ENCODE results near the gene MRGPRX2.

The MRGPRX2 gene

DNA sequence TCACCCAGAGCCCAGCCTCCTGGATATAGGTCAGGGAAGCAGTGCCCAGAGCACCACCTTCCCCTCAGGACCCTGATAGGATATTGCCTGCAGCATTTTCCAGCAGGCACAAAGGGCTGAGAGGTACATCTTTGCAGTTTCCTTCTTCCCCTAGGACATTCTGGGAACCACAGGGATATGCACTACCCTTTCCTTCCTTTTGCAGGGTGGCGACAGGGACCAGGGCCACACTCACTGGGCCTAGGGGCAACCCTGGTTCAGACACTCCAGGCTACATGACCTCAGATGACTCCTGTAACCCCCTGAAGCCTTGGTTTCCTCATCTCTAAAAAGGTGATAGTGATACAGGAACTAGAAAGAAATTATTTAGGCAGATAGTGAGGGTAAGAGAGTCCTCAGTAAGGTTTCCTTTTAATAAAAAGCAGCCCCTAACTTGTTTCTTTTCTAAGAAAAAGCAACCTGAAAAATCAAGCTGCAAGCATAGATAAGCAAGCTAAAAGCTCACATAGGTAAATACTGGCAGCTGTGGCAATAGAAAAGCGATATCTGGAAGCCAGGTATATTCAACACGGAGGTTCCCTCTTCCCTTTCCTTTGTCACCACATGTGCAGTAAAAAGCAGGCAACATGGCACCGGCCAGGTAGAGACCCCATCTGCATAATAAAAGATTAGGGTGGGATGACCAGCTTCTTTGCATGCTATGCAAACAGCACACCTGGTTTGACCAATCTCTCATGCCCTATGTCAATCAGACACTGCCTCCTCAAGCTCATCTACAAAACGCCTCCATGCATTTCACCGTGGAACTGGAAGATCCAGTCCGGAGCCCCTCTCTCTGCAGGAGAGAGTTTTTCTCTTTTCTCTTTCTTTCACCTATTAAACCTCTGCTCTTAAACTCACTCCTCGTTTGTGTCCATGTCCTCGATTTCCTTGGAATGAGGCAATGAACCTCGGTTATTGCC lies 13.2 kb upstream of the MRGPRX2 start:
- DNase-seq: no peak

DNA sequence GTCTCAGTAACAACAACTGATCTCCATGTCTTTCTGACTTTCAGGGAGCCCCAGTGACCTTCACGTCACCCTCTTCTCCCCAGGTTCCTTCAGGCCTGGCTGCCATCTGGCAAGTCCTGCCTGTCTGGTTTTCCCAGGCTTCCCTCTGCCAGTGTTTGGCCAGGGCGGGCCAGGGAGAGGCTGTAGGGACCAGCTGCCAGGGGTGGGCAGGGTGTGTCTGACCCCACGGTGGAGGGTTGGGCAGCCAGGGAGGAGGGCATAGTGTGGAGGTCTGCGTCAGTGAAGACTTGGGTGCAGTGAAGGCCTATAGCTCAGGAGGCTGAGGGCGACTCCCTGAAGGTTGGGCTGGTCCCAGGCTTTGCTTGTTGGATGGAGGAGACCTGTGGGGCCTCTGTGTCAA lies 11.9 kb upstream of the MRGPRX2 start:
- DNase-seq: no peak

DNA sequence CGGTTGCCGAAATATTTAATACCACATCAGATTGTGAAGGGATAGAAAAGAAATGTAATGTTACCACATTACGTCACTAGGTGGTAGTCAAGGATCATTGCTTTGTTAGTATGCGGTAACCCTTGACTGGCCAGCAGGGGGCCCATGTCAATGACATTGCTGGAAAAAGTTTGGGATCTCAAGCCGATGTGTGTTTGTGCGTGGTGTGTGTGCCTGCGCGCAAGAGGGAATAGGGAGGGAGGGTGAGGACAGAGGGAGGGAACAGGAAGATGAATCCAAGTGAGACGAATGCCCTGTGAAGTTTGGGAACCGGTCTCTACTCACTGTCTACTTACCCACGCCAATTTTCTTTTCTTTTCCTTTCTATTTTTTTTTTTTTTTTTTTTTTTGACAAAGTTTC lies 10.7 kb upstream of the MRGPRX2 start:
- DNase-seq: peak; percentile 76

DNA sequence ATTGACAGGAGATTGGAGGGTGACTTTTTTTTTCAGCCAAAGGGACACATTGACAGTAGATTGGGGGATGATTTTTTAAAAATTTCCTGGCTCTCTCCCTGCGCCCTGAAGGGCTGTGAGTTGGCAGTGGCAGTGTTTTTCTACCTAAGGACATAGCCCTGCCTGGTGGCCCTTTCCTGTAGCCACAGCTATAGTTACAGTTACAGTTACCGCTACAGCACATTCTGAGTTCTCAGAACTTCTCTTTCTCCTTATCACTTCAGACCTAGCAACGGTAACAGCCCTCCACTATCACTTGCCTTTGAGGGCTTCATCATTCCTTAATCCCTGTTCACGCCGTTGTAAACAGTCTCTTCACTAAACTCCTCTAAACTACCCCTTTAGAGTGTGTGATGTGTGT lies 684 bp downstream of the MRGPRX2 start:
- no peak for DNase-seq

DNA sequence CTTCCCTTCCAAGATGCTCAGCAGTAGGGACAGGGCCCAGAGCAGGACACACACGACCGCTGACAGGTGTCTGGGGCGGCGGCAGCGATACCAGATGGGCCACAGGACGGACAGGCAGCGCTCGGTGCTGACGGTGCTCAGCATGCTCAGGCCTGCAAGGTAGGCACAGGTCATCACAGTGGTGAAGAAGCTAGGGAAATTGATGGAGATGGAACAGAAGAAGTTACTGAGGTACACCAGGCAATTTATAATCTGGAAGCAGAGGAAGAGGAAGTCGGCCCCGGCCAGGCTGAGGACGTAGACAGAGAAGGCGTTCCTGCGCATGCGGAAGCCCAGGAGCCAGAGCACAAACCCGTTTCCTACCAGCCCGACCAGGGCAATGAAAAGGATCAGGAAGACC lies 4.6 kb downstream of the MRGPRX2 start:
- DNase-seq: no peak

DNA sequence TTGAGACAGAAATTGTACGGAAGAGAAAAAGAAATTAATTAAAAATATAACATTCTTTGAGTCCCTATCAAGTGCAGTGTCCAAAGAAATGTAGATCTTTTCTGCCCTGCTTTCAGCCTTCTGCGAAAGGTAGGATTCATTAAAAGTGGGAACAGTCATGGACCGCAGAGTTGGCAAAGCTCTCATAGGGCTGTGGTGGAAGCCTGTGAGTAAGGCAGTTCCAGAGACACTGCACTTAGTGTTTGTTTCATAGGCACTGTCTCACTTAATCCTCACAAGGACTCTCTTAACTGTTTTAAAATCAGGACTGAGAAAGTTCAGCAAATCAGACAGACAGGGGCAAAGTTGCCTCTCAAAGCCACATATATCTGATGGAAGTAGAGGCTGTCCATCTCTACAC lies 5.5 kb downstream of the MRGPRX2 start:
- DNase-seq: no peak

DNA sequence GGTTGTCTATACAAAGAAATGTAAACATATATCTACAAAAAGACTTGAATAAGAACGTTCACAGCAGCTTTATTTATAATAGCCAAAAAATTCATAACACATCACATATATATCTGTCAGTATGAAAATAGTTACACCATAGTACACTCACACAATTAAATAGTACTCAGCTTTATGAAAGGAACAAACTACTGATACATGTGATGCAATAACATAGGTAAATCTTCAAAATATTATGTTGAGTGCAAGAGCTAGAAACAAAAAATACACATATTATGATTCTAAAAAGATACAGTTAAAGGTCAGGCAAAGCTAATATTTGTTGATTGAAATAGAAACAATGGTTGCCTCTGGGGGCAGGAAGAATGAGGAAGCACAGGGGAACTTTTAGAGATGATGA lies 6.6 kb downstream of the MRGPRX2 start:
- no peak for DNase-seq

DNA sequence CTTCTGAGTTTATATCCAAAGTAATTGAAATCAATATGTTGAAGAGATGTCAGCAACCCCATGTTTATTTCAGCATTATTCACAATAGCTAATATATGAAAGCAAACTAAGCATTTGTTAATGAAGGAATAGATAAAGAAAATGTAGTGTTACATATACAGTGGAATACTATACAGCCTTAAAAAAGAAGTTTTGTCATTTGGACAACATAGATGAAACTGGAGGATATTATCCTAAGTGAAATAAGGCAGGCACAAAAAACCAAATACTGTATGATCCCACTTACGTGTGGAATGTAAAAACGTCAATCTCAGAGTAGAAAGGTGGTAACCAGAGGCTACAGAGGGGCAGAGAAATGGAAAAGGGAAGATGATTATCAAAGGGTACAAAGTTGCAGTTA lies 10.2 kb downstream of the MRGPRX2 start:
- no peak for DNase-seq

DNA sequence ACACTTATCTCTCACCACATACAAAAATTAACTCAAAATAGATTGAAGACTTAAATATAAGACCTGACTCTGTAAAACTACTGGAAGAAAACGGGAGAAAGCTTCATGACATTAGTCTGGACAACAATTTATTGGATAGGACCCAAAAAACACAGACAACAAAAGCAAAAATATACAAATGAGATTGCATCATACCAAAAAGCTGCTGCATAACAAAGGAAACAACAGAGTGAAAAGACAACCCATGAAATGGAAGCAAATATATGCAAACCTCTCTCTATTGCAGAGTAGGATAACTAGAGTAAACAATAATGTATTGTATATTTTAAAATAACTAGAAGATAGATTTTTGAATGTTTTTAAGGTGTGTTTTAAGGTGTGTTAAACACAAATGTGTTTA lies 11.2 kb downstream of the MRGPRX2 start:
- DNase-seq: no peak

DNA sequence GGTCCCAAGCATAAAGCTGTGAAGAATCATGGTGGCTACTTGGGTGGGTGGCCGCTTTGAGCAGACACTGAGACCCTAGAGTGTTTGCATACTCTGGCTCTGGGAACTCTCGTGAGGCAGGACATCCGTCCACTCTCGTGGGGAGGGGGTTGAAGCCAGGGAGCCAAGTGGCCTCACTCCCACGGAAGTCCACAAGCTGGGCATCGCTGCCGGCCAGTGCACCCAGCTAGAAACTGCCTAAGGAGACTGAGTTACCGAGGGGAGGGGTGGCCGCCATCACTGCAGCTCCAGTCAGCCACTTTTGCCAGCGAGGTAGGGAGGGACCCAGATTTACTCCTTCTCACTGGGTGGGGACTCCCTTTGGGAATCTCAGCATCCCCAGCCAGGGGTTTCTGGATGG lies 20.5 kb downstream of the MRGPRX2 start:
- DNase-seq: no peak

DNA sequence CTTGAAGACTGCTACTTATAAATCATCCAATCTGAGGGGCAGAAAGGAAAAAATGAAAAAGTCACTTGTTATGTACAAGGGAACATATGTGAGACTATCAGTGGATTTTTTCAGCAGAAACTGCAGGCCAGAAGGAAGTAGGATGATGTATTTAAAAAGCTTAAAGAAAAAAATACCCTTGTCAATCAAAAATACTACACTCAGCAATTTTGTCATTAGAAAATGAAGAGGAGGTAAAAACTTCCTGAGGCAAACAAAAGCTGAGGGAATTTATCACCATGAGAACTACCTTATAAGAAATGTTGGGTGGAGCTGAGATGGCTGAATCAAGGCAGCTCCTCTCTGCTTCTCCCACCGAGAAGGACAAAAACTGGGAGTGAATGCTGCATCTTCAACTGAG lies 21.1 kb downstream of the MRGPRX2 start:
- DNase-seq: no peak

DNA sequence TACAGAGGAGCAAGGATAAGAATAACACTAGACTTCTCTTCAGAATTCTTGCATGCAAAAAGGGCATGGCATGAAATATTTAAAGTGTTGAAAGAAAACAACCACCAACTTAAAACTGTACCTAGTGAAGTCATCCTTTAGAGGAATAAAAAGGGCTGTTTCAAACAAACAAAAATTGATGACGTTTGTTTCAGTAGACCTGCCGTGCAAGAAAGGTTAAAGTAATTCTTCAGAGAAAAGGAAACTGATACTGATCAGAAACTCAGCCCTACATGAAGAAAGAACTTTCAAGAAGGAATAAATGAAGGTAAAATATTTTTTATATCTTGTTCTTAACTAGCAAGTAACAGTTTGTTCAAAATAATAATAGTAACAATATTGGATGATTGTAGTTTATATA lies 27.5 kb downstream of the MRGPRX2 start:
- no peak for DNase-seq

DNA sequence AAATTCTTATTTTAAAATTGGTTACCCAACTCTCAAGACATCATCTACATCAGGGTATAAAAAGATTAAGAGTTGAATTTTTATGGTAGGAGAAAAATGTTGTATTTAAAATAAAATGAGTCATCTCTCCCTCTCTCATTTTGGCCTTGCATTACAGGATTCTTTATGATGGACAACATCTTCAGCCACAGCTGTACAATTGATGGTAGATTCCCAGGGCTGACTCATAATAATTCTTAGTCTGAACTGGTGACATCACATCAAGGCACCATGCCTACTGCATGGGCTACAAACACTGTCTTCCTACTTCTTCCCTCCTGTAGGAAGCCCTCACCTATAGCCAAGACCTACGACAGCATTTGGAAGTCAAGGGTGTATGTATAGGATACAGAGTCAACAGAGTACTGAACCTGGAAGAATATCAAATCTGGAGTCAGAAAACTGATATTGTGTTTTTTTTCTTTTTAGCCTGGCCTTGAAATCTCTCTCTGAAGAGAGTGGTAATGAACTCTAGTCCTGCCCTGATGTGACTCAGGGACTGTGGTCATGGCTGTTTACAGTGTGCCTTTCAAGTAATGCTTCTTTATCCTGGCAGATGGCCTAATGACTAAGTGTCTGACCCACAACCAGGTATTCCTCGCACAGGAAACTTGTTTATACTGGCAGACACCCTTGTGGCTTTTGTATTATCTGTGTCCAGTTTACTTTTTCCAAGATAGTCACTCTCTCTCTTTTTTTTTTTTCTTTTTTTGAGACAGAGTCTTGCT lies 32.5 kb downstream of the MRGPRX2 start:
- DNase-seq: no peak

DNA sequence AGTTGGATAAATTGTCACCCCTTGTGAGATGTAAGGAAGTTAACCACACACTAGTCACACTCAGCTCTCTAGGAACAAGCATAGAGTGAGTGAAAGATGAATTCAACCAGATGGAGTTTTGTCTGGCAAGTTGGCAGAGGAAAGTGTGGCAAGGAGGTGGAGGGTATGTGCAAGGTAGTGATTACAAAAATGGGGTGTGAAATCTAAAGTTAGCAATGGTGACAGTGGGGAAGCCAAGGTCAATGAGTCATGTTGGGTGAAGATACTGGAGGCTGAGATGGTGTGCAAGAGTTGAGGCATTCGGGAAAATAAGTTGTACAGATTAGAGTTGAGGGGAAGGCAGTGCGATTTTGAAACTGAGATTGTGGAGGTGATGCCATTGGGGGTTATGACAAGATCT lies 33.7 kb downstream of the MRGPRX2 start:
- no peak for DNase-seq

DNA sequence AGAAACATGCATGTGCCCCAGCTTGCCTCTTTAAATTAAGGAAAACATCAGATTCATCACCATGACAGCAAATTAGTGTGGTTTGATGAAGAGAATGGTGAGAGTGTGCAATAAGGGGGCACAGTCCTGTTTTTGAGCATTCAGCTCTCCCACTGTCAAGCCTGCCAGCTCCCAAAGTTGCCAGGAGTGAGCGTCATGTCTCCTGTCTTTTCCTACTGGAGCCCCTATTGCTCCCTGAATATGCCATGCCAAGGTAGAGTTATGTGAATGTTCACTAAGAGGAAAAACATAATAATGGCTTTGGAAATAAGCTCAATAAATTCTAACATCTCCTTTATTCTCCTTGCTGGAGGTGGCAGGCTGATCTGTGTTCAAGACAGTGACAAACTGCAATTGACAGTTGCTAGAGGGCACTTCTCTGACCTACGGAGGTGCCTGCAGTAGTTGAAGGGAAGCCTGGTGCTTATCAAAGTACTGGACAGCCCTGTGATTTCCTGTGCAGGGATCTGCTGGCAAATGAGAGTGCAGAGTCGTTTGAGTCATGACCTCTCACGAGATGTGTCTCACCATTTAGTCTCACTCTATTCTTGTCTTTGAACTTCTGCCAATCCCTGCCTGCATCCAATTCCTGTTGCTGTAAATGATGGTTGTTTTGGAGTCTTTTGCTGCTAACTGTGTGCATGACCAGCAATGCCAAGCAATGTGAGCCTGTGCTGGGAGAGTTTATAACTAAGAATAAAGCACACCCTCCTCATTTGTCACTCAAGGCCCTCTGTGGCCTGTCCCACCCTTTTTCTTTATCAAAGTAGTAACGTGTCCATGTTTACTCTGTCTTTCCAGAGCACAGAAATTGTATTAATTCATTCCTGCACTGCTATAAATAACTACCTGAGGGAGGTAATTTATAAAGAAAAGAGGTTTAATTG lies 34.8 kb downstream of the MRGPRX2 start:
- no peak for DNase-seq

DNA sequence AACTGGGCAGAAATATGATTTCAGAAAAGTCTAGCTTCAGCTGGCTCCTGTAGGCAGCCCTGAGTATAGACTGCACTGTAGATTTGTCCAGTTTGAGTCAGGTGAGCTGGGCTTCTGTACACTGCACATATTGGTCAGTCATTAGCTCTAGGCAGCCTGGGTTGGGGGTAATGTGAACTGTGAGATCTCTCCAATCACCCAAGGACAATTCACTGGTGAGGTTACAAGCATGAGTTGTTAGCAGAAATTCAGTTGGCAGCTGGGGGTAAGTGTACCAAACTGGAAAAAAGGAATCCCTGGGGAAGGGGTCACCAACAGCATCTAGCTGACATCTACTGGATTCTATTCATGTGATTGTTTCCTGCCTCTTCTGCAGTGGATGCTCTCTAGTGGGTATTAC lies 39.7 kb downstream of the MRGPRX2 start:
- DNase-seq: no peak

DNA sequence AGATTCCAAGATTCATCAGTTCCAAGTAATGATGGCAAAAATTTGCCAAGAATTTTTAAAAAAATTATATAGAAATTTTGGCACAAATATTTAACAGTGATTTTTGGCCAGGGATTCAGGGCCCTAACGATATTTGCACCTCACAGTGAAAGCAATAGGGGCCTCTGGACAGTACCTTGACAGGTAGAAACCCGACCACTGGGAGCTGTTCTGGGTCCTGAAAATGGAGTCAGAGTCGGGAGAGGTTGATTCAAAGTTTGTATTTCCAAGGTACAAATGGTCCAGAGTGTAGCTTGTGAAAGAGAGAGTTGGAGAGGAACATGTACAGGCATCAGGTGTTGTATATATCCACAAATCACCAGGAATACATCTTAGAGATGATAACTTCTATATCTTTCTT lies 41.6 kb downstream of the MRGPRX2 start:
- DNase-seq: no peak

DNA sequence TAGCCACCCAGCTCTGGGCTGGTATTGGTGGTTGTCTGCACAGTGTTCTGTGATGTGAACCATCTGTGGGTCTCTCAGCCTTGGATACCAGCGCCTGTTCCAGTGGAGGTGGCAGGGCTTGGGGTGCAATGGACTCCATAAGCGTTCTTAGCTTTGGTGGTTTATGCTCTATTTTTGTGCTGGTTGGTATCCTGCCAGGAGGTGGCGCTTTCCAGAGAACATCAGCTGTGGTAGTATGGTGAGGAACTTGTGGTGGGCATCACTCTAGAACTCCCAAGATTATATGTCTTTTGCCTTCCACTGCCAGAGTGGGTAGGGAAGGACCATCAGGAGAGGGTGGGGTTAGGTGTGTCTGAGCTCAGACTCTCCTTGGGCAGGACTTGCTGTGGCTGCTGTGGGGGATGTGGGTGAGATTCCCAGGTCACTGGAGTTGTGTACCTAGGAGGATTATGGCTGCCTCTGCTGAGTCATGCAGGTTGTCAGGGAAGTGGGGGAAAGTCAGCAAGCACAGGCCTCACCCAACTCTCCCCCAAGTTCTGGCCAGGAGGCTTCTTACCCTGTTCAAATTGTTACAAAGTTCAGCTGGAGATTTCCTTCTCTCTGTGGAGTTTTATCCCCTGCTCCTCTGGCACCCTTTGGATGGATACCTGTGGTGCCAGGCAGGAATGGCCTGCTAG lies 47.2 kb downstream of the MRGPRX2 start:
- no peak for DNase-seq

DNA sequence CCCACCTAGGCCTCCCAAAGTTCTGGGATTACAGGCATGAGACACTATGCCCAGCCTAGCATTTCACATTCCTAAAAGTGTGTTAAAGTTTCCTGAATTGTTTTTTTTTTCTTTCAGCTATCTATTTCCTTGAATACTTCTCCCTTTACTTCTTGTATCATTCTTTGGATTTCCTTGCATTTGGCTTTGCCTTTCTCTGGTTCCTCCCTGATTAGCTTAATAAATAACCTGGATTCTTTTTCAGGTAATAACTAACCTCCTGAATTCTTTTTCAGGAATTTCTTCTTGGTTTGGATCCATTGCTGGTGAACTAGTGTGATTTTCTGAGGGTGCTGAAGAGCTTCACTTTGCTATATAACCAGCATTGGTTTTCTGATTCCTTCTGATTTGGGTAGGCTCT lies 47.9 kb downstream of the MRGPRX2 start:
- no peak for DNase-seq
